Loucy (cell line): ENCODE results near the gene AADACL4.

Source experiments
- H2AFZ ChIP-seq: fragments of 200-600 bp; sonication (generic); 2 replicates; pipeline ENCODE4 v1.6.0; 2016; ENCODE audit warnings: antibody characterized with exemption, mild to moderate bottlenecking, low read length, moderate library complexity
- H3F3A ChIP-seq: fragments of 200-600 bp; 2 replicates; pipeline ENCODE4 v1.6.0; 2016; ENCODE audit warnings: antibody characterized with exemption, low read depth, mild to moderate bottlenecking
- H3K27me3 ChIP-seq: fragments of 200-600 bp; sonication (generic); 2 replicates; pipeline ENCODE4 v1.6.1; 2014; ENCODE audit warnings: low read length, mild to moderate bottlenecking; ENCODE audit not compliant: insufficient read depth, poor library complexity, severe bottlenecking
- H3K36me3 ChIP-seq: fragments of 200-600 bp; sonication (generic); 2 replicates; pipeline ENCODE4 v1.6.1; 2016; ENCODE audit warnings: low read length; ENCODE audit not compliant: insufficient read depth
- H3K4me1 ChIP-seq: fragments of 200-600 bp; sonication (generic); 2 replicates; pipeline ENCODE4 v1.5.1; 2014; ENCODE audit warnings: low read length, mild to moderate bottlenecking; ENCODE audit not compliant: insufficient read depth, poor library complexity, severe bottlenecking
- H3K4me2 ChIP-seq: fragments of 200-600 bp; sonication (generic); 2 replicates; pipeline ENCODE4 v1.6.0; 2014; ENCODE audit warnings: antibody characterized with exemption, low read length, low read depth, mild to moderate bottlenecking; ENCODE audit not compliant: poor library complexity, severe bottlenecking
- H3K4me3 ChIP-seq: fragments of 200-600 bp; sonication (generic); 2 replicates; pipeline ENCODE4 v1.5.1; 2014; ENCODE audit warnings: low read length, mild to moderate bottlenecking, mixed read lengths; ENCODE audit not compliant: poor library complexity, severe bottlenecking
- H3K79me2 ChIP-seq: fragments of 200-600 bp; sonication (generic); 2 replicates; pipeline ENCODE4 v1.6.1; 2014; ENCODE audit warnings: low read length; ENCODE audit not compliant: insufficient read depth
- H3K9ac ChIP-seq: fragments of 200-600 bp; sonication (generic); 2 replicates; pipeline ENCODE4 v1.6.0; 2014; ENCODE audit warnings: mild to moderate bottlenecking, low read depth, low read length, moderate library complexity; ENCODE audit not compliant: poor library complexity, severe bottlenecking
- H3K9me2 ChIP-seq: fragments of 200-600 bp; sonication (generic); replicated peaks from 2 replicates; pipeline ENCODE4 v1.6.1; 2016; ENCODE audit warnings: low read depth, low read length, mixed read lengths
- H3K9me3 ChIP-seq: fragments of 200-600 bp; sonication (generic); 2 replicates; pipeline ENCODE4 v1.6.1; 2014; ENCODE audit warnings: mild to moderate bottlenecking, antibody characterized with exemption, low read length, low read depth; ENCODE audit not compliant: insufficient read depth
- H4K20me1 ChIP-seq: fragments of 200-600 bp; sonication (generic); 2 replicates; pipeline ENCODE4 v1.6.0; 2014; ENCODE audit warnings: antibody characterized with exemption, low read length, mild to moderate bottlenecking; ENCODE audit not compliant: insufficient read depth, poor library complexity, severe bottlenecking
- CTCF ChIP-seq: fragments of 200-600 bp; sonication (generic); conservative IDR thresholded peaks from 2 replicates; pipeline ENCODE4 v1.5.1; 2014; ENCODE audit warnings: mild to moderate bottlenecking, antibody characterized with exemption, low read length
- EZH2phosphoT487 ChIP-seq: fragments of 200-600 bp; IDR thresholded peaks from 2 replicates; pipeline ENCODE4 v1.6.1; 2018; ENCODE audit warnings: antibody characterized with exemption, mild to moderate bottlenecking, moderate library complexity, borderline replicate concordance

AADACL4 gene

GRCh38 chr1:12678820-12679219, 34.9 kb downstream of the AADACL4 start:
- no peaks in the 10 kb centered on the region for H3K9me2 ChIP-seq
- no peak overlapping the region for H3K9ac ChIP-seq
- no peak for TF ChIP-seq EZH2phosphoT487
- TF ChIP-seq CTCF = no peak
- H3K27me3 ChIP-seq = no peaks in the 10 kb centered on the region
- no peaks in the 10 kb centered on the region for H3K79me2 ChIP-seq
- no peaks in the 10 kb centered on the region for H3K4me1 ChIP-seq
- no peak overlapping the region for H2AFZ ChIP-seq
- no peak overlapping the region for H3K4me2 ChIP-seq
- no peaks in the 10 kb centered on the region for H4K20me1 ChIP-seq
- H3F3A ChIP-seq = no peaks in the 10 kb centered on the region
- no peak overlapping the region for H3K4me3 ChIP-seq
- peaks cover 6% of the 10 kb centered on the region; the same call in 1 of the 2 replicates for H3K9me3 ChIP-seq
- no peaks in the 10 kb centered on the region for H3K36me3 ChIP-seq

DNA sequence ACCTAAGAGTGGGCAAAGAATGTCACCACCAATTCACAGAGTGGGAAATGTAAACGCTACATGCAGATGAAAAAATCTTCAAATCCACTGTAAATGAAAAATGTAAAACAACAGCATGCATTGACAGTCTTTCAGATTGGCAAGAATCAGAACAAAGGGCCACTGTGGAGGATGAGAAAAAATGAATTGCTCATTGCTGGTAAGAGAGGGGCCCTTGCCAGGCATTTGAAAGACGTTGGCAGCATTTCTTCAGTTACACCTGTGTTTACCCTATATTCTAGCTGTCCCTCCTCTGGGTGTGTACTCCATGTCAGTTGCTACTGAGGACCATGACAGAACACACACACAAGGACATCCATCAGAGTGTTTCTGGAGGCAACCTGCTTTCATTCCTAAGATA, 46.3 kb downstream of the AADACL4 start:
- no peak for TF ChIP-seq CTCF
- TF ChIP-seq EZH2phosphoT487 = no peak
- Histone ChIP-seq H3K79me2 (no peaks in the 10 kb centered on the region), H2AFZ (no peak overlapping the region), H3K4me1 (no peaks in the 10 kb centered on the region), H3K36me3 (no peaks in the 10 kb centered on the region), H3K4me2 (no peak overlapping the region), H3K4me3 (no peak overlapping the region), H3K27me3 (no peaks in the 10 kb centered on the region), H3K9me3 (no peaks in the 10 kb centered on the region), H4K20me1 (no peaks in the 10 kb centered on the region), H3K9ac (no peak overlapping the region), H3F3A (no peaks in the 10 kb centered on the region), H3K9me2 (no peaks in the 10 kb centered on the region)

DNA sequence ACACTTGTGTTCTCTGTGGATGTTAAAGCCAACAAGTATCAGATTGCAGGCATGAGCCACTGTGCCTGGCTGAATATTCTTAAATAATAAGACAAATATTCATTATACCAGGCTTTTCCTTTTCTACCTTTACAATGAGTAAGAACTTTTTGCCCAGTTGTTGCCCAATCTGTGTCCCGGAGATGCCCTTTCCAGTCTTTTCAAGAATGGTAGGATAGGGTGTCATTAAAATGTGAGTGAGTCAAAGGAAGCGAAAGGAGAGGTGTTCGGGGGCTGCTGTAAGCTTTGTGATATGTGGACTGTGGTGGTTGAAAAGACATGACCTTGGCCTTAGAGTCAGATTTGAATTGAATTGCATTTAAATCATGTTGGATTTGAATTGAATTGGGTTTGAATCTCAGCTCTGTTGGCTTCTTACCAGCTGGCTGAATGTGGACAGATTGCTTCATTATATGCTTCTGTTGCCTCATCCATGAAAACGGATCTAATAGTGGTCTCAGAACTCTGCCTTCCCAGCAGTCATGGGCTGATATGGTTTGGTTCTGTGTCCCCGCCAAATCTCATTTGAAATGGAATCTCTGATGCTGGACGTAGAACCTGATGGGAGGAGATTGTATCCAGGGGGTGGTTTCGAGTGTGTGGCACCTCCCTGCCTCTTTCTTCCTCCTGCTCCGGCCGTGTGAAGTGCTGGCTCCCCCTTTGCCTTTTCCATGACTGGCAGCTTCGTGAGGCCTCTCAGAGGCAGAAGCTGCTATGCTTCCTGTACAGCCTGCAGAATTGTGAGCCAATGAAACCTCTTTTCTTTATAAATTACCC, 49.3 kb downstream of the AADACL4 start:
- H2AFZ ChIP-seq = no peak overlapping the region
- no peak overlapping the region for H3K4me2 ChIP-seq
- no peaks in the 10 kb centered on the region for H3K27me3 ChIP-seq
- no peak overlapping the region for H3K4me3 ChIP-seq
- H3K36me3 ChIP-seq = no peaks in the 10 kb centered on the region
- no peaks in the 10 kb centered on the region for H3K4me1 ChIP-seq
- no peaks in the 10 kb centered on the region for H3K79me2 ChIP-seq
- TF ChIP-seq EZH2phosphoT487 = no peak
- no peak for TF ChIP-seq CTCF
- H3F3A ChIP-seq = no peaks in the 10 kb centered on the region
- no peak overlapping the region for H3K9ac ChIP-seq
- H3K9me3 ChIP-seq = no peaks in the 10 kb centered on the region
- H4K20me1 ChIP-seq = no peaks in the 10 kb centered on the region
- H3K9me2 ChIP-seq = no peaks in the 10 kb centered on the region
